ENCODE data around the gene BPIFB4. TPM values are rescaled to one million over a fixed set of nuclear protein-coding genes. Genes with fewer than 3 reads are reported as not detected.

BPIFB4 gene
- total and polyA plus RNA-seq, 2 experiments from 2014 or later = not detected

- 0 out of 3 replicates have a peak, but pooled peaks cover under 1% of the 10 kb centered on the region for H3K9me3 Mint-ChIP-seq
- H3K4me3 ChIP-seq = no peak overlapping the region
- H3K27me3 Mint-ChIP-seq (ENCODE audit: insufficient read depth, low read depth, poor library complexity) = peaks cover 9% of the 10 kb centered on the region
- no peak overlapping the region for H3K4me3 Mint-ChIP-seq
- H3K4me1 ChIP-seq (ENCODE audit: insufficient read depth) = no peaks in the 10 kb centered on the region
- no peaks in the 10 kb centered on the region for H3F3A ChIP-seq (replicated peaks; ENCODE audit: low read depth)
- peaks cover 3% of the 10 kb centered on the region; the same call in 1 of the 2 replicates for H3K9me2 ChIP-seq (ENCODE audit: insufficient read depth)
- ATAC-seq (no peak), DNase-seq (ENCODE audit: low spot score) (no peak)
- no peaks in the 10 kb centered on the region for H3K27me3 ChIP-seq (ENCODE audit: insufficient read depth)
- no peak overlapping the region for H3K27ac ChIP-seq (ENCODE audit: low read depth)
- H3K27ac Mint-ChIP-seq = no peak overlapping the region
- H4K20me1 ChIP-seq (replicated peaks; ENCODE audit: insufficient read depth) = no peaks in the 10 kb centered on the region
- H3K36me3 ChIP-seq (ENCODE audit: insufficient read depth) = no peaks in the 10 kb centered on the region
- no peaks in the 10 kb centered on the region for H3K36me3 Mint-ChIP-seq (ENCODE audit: low read depth)
- no peaks in the 10 kb centered on the region for H3K4me1 Mint-ChIP-seq
- no peaks in the 10 kb centered on the region for H3K79me2 ChIP-seq (replicated peaks; ENCODE audit: insufficient read depth)
- TF ChIP-seq NANOG (IDR thresholded peaks at IDR 0.05; ENCODE audit: borderline replicate concordance) = no peak
- TF ChIP-seq ZNF462 (CRISPR knock-in tag; IDR thresholded peaks at IDR 0.05) = no peak
- no peak for TF ChIP-seq STAT1 (IDR thresholded peaks at IDR 0.05; ENCODE audit: unreplicated experiment)
- no peak for TF ChIP-seq ZNF114 (CRISPR knock-in tag; IDR thresholded peaks at IDR 0.05)
- TF ChIP-seq POLR2AphosphoS5 (IDR thresholded peaks at IDR 0.05; ENCODE audit: low read depth) = no peak
- no peak for TF ChIP-seq EZH2 (IDR thresholded peaks at IDR 0.05; ENCODE audit: low read depth, unreplicated experiment)
- no peak for TF ChIP-seq JUNB (IDR thresholded peaks at IDR 0.05; ENCODE audit: unreplicated experiment)
- TF ChIP-seq ETS1 (IDR thresholded peaks at IDR 0.05) = no peak
- TF ChIP-seq, protein P1, sequence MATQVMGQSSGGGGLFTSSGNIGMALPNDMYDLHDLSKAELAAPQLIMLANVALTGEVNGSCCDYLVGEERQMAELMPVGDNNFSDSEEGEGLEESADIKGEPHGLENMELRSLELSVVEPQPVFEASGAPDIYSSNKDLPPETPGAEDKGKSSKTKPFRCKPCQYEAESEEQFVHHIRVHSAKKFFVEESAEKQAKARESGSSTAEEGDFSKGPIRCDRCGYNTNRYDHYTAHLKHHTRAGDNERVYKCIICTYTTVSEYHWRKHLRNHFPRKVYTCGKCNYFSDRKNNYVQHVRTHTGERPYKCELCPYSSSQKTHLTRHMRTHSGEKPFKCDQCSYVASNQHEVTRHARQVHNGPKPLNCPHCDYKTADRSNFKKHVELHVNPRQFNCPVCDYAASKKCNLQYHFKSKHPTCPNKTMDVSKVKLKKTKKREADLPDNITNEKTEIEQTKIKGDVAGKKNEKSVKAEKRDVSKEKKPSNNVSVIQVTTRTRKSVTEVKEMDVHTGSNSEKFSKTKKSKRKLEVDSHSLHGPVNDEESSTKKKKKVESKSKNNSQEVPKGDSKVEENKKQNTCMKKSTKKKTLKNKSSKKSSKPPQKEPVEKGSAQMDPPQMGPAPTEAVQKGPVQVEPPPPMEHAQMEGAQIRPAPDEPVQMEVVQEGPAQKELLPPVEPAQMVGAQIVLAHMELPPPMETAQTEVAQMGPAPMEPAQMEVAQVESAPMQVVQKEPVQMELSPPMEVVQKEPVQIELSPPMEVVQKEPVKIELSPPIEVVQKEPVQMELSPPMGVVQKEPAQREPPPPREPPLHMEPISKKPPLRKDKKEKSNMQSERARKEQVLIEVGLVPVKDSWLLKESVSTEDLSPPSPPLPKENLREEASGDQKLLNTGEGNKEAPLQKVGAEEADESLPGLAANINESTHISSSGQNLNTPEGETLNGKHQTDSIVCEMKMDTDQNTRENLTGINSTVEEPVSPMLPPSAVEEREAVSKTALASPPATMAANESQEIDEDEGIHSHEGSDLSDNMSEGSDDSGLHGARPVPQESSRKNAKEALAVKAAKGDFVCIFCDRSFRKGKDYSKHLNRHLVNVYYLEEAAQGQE (IDR thresholded peaks at IDR 0.05; ENCODE audit: unreplicated experiment) = no peak
- TF ChIP-seq ZNF331 (CRISPR knock-in tag; IDR thresholded peaks at IDR 0.05; ENCODE audit: low read depth) = no peak
- TF ChIP-seq CREB1 (CRISPR knock-in tag; IDR thresholded peaks at IDR 0.05; ENCODE audit: low read depth) = no peak
- TF ChIP-seq, protein P2, sequence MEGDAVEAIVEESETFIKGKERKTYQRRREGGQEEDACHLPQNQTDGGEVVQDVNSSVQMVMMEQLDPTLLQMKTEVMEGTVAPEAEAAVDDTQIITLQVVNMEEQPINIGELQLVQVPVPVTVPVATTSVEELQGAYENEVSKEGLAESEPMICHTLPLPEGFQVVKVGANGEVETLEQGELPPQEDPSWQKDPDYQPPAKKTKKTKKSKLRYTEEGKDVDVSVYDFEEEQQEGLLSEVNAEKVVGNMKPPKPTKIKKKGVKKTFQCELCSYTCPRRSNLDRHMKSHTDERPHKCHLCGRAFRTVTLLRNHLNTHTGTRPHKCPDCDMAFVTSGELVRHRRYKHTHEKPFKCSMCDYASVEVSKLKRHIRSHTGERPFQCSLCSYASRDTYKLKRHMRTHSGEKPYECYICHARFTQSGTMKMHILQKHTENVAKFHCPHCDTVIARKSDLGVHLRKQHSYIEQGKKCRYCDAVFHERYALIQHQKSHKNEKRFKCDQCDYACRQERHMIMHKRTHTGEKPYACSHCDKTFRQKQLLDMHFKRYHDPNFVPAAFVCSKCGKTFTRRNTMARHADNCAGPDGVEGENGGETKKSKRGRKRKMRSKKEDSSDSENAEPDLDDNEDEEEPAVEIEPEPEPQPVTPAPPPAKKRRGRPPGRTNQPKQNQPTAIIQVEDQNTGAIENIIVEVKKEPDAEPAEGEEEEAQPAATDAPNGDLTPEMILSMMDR (conservative IDR thresholded peaks at IDR 0.05; ENCODE audit: low read depth in 2 of 2) = no peak
- TF ChIP-seq EZH2phosphoT487 (IDR thresholded peaks at IDR 0.05; ENCODE audit: unreplicated experiment) = no peak
- no peak overlapping the region for H3K4me2 ChIP-seq
- no peak overlapping the region for H2AFZ ChIP-seq
These were observed 41.2 kb upstream of the BPIFB4 start for GRCh38 chr20:33038243-33038642.

Data from GM23338 (cell line).